Purkinje cell (primary cell): ENCODE measurements around the gene SCAP. TPM values are rescaled to one million over a fixed set of nuclear protein-coding genes. Genes with fewer than 3 reads are reported as not detected.

ENCODE experiments used
- polyA plus RNA-seq: library from polyadenylated mRNA; unstranded; fragments of >200 nt; fragmentation: Nextera tagmentation; gene quantifications from 2 replicates; pipeline ENCODE4 v1.2.1, GENCODE V29; 2014

The SCAP gene
- polyA plus RNA-seq = 8.5 and 17.1 TPM in 2 replicates

GRCh38 chr3:47475570-47476329 lies at the start of gene SCAP:
SCAP (minus strand) TSS chr3:47475941; CDS start chr3:47442993, 32,948 bp downstream.

GRCh38 chr3:47513125-47513929 lies 37.6 kb upstream of the SCAP start, which contains the start of gene ELP6:
ELP6 (minus strand) TSS chr3:47513712; CDS start chr3:47513590, 122 bp downstream.

GRCh38 chr3:47380601-47381316 lies 95.0 kb downstream of the SCAP start, which contains the start of gene PTPN23:
PTPN23 (plus strand) TSS chr3:47381021; CDS start chr3:47381097, 76 bp downstream.

Other genes starting within 250 kb of the SCAP start
- 10.8 and 17.6 TPM in 2 replicates for gene KIF9, start 193.1 kb downstream of the SCAP start, polyA plus RNA-seq
- gene KLHL18, start 193.0 kb downstream of the SCAP start, polyA plus RNA-seq = 16.3 and 18.5 TPM in 2 replicates
- 2.3 and 2.6 TPM in 2 replicates for gene PTPN23, start 94.9 kb downstream of the SCAP start, polyA plus RNA-seq
- 35.6 and 37.3 TPM in 2 replicates for gene ELP6, start 37.8 kb upstream of the SCAP start, polyA plus RNA-seq
- gene CSPG5, start 102.9 kb upstream of the SCAP start, polyA plus RNA-seq = 1.7 TPM in 1 of 2 replicates, not detected in the other